Mesothelial cell of epicardium (in vitro differentiated cells): ENCODE data around the gene KDM8. TPM values are rescaled to one million over a fixed set of nuclear protein-coding genes. Genes with fewer than 3 reads are reported as not detected.

Experiments
- DNase-seq, 2 experiments: peaks; one replicate each; pipeline ENCODE4 v3.0.0; 2021; ENCODE audit warnings: low spot score in 2 of 2; ENCODE audit not compliant: unreplicated experiment in 2 of 2
- H3K27ac Mint-ChIP-seq: 2 replicates; pipeline ENCODE4 v1.8.0; 2021; ENCODE audit warnings: mixed read lengths
- H3K27me3 Mint-ChIP-seq: 2 replicates; pipeline ENCODE4 v1.8.0; 2021; ENCODE audit warnings: low read depth, mixed read lengths
- H3K36me3 Mint-ChIP-seq: 2 replicates; pipeline ENCODE4 v1.8.0; 2021; ENCODE audit warnings: mixed read lengths
- H3K4me1 Mint-ChIP-seq: 2 replicates; pipeline ENCODE4 v1.8.0; 2021; ENCODE audit warnings: mixed read lengths
- H3K4me3 Mint-ChIP-seq: 2 replicates; pipeline ENCODE4 v1.8.0; 2021; ENCODE audit warnings: mild to moderate bottlenecking, moderate library complexity, mixed read lengths
- H3K9me3 Mint-ChIP-seq: 2 replicates; pipeline ENCODE4 v1.8.0; 2021; ENCODE audit warnings: mixed read lengths
- total RNA-seq: library from RNA; stranded (reverse); gene quantifications from 3 replicates; pipeline ENCODE4 v1.2.1, GENCODE V29; 2021
- TF ChIP-seq, protein P1 (sequence below): fragments of 200-600 bp; sonication (generic); IDR thresholded peaks from one replicate; pipeline ENCODE4 v1.5.0; 2021; ENCODE audit warnings: antibody characterized with exemption; ENCODE audit not compliant: unreplicated experiment

Gene KDM8
- total RNA-seq, 1 donor from 2014 or later = 11.8 TPM

DNA sequence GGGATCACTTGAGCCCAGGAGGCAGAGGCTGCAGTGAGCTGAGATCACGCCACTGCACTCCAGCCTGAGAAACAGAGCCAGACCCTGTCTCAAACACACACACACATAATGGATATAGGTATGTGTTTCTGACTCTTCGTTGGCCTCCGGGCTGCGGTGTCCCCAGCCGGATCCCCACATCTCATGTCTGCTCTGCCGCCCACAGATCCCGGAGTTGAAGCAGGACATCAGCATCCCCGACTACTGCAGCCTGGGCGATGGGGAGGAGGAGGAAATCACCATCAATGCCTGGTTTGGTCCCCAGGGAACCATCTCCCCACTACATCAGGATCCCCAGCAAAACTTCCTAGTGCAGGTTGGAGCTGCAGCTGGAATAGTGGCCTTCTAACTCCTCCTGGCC lies 15.4 kb downstream of the KDM8 start:
- Mint-ChIP-seq H3K27ac (no peak overlapping the region), H3K9me3 (no peaks in the 10 kb centered on the region), H3K4me3 (no peak overlapping the region)

DNA sequence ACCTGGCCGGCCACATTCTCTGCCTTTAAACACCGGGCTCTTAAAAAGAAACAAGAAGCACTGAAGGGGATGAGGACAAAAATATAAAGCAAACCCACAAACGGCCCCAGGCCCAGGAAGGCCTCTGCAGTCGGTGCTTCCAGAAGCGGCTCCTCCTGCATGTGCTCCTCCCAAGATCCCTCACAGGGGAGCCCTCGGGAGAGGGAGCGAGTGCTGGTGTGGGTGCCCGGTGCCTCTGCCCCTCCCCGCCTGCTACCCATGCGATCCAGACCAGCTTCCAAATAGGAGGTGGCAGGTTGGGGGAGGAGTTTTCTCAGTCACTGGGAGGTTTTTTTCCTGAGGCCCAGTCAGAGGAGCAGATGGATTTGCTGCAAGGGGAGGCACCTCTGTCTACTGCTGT lies 15.8 kb downstream of the KDM8 start:
- no peaks in the 10 kb centered on the region for H3K4me1 Mint-ChIP-seq
- H3K9me3 Mint-ChIP-seq = no peaks in the 10 kb centered on the region
- H3K36me3 Mint-ChIP-seq = peaks cover 9% of the 10 kb centered on the region
- no peak overlapping the region for H3K27ac Mint-ChIP-seq
- H3K27me3 Mint-ChIP-seq = no peaks in the 10 kb centered on the region
- no peak for DNase-seq
- TF ChIP-seq, protein P1, sequence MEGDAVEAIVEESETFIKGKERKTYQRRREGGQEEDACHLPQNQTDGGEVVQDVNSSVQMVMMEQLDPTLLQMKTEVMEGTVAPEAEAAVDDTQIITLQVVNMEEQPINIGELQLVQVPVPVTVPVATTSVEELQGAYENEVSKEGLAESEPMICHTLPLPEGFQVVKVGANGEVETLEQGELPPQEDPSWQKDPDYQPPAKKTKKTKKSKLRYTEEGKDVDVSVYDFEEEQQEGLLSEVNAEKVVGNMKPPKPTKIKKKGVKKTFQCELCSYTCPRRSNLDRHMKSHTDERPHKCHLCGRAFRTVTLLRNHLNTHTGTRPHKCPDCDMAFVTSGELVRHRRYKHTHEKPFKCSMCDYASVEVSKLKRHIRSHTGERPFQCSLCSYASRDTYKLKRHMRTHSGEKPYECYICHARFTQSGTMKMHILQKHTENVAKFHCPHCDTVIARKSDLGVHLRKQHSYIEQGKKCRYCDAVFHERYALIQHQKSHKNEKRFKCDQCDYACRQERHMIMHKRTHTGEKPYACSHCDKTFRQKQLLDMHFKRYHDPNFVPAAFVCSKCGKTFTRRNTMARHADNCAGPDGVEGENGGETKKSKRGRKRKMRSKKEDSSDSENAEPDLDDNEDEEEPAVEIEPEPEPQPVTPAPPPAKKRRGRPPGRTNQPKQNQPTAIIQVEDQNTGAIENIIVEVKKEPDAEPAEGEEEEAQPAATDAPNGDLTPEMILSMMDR = no peak
- H3K4me3 Mint-ChIP-seq = no peak overlapping the region

More for the DNA sequence above, 15.4 kb downstream of the KDM8 start:
- no peak for DNase-seq
- no peaks in the 10 kb centered on the region for H3K27me3 Mint-ChIP-seq
- TF ChIP-seq, protein P1 = no peak
- peaks cover 9% of the 10 kb centered on the region for H3K36me3 Mint-ChIP-seq
- H3K4me1 Mint-ChIP-seq = no peaks in the 10 kb centered on the region

DNA sequence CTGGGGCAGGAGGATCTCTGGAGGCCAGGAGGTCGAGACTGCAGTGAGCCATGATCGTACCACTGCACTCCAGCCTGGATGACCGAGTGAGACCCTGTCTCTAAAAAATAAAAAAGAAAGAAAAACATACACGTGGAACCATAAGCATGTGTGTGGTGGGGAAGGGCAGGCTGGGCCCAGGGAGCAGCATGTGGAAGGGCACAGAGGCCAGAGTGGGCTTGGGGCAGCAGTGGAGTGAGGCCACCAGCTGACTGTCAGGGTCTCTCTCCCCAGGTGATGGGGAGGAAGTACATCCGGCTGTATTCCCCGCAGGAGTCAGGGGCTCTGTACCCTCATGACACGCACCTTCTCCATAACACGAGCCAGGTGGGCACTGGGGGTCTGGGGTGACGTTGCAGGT lies 16.8 kb downstream of the KDM8 start:
- DNase-seq = no peak
- TF ChIP-seq, protein P1 = no peak
- no peaks in the 10 kb centered on the region for H3K9me3 Mint-ChIP-seq
- H3K4me3 Mint-ChIP-seq = no peak overlapping the region
- peaks cover 5% of the 10 kb centered on the region for H3K36me3 Mint-ChIP-seq
- H3K27ac Mint-ChIP-seq = no peak overlapping the region
- H3K27me3 Mint-ChIP-seq = no peaks in the 10 kb centered on the region
- no peaks in the 10 kb centered on the region for H3K4me1 Mint-ChIP-seq

DNA sequence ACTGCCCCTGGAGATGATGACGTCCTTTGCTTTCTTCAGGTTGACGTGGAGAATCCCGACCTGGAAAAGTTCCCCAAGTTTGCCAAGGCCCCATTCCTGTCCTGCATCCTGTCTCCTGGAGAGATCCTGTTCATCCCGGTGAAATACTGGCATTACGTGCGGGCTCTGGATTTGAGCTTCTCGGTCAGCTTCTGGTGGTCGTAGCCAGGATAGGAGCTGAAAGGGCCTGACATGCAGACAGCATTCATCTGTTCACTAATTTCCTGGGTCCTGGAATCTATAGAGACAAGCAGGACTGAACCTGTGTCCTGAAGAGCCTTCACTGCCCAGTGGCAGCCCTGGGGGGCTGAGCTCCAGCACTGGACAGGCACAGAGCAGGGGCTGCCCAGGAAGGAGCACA lies 17.2 kb downstream of the KDM8 start:
- peaks cover 3% of the 10 kb centered on the region for H3K36me3 Mint-ChIP-seq
- no peaks in the 10 kb centered on the region for H3K27me3 Mint-ChIP-seq
- H3K4me3 Mint-ChIP-seq = no peak overlapping the region
- no peaks in the 10 kb centered on the region for H3K4me1 Mint-ChIP-seq
- H3K9me3 Mint-ChIP-seq = no peaks in the 10 kb centered on the region
- H3K27ac Mint-ChIP-seq = no peak overlapping the region
- TF ChIP-seq, protein P1 = no peak
- DNase-seq = no peak

DNA sequence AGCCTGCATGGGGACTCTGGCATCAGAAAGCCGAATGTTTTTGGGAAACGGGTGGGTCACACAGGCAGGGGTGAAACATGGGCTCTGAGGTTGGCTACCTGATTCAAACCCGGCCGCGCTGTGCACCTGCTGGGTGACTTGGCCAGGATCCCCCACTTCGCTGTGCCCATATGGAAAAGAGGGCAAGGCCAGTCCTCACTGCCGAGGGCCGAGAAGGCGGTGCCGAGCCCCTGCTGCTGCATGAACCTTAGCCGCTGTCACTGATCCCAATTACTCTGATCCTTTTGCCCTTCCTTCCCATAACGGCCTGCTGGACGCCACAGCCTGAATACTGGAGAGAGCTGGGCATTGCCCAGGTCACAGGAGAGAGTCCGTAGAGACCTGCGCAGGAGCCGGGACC lies 17.7 kb downstream of the KDM8 start:
- TF ChIP-seq, protein P1 = no peak
- Mint-ChIP-seq H3K4me1 (peaks cover under 1% of the 10 kb centered on the region), H3K9me3 (no peaks in the 10 kb centered on the region), H3K27me3 (no peaks in the 10 kb centered on the region), H3K36me3 (peaks cover 2% of the 10 kb centered on the region), H3K27ac (no peak overlapping the region), H3K4me3 (no peak overlapping the region)
- DNase-seq = no peak
